ENCODE data around the gene PLD3.
"Not testable (repeated sequence)": the region's sequence is repeated elsewhere in the genome, so short reads cannot be mapped to it uniquely, and the experiment has no call there.

The PLD3 gene

DNA sequence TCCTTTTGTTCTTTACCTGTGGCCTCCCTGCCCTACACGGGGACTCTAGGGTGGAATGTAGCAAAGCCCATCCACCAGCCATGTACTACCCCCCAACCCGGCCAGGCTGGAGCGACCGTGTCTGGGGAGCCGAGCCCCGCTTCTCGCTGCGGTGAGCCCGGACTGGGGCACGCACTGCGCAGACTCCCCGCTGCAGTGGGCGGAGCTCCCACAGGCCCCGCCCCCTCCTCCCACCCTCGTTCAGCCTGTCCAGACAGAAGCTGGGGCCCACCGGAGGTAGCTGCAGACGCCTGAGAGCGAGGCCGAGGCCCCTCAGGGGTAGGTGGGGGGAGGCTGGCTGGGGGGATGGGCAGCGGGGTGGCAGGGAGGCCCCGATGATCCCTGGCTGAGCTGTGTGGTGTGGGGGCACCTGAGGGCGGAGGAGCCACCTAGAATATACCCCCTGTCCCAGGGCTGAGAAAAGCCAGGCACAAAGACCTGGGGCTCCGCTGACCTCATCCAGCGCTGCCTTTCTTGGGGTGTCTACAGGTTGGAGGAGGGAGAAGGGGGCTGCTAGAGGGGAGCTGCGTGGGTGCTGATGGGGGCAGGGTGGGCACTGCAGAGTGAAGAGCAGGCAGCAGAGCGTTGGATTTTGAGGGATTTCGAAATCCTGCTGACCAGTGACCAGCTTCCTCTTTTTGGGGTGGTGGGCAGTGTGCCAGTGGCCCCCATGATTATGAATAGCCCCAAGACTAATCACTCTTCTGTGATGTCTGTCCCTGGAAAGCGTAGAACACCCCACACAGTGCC is 17.3 kb downstream of the PLD3 start:
- DNase-seq: peak; percentile 72

DNA sequence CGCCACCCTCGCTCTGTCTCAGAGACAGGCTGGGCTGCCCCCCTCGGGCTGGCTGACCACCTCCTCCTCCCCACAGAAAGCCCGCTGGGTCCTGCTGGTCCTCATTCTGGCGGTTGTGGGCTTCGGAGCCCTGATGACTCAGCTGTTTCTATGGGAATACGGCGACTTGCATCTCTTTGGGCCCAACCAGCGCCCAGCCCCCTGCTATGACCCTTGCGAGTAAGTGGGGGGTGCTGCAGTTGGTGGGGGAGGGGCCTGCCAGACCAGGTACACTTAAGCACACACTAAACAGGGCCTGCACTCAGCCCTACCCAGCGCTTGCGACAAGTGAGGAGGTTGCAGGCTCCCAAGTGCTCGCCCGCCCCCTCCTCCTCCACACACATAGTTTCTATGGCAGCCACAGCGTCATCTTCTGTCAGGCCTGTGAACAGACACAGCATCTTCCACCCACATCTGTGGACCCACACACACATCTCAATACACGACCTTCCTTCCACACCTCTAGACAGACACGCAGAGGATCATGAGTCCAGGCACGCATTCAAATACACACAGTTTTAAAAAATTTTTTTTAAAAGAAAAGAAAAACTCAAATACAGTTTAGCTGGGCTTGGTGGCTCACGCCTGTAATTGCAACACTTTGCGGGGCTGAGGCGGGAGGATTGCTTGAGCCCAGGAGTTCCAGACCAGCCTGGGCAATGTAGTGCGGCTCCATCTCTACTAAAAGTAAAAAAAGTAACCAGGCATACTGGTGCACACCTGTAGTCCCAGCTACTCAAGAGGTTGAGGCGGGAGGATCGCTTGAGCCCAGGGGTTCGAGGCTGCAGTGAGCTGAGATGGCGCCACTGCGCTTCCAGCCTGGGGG is 18.4 kb downstream of the PLD3 start:
- DNase-seq: peak; percentile 32

DNA sequence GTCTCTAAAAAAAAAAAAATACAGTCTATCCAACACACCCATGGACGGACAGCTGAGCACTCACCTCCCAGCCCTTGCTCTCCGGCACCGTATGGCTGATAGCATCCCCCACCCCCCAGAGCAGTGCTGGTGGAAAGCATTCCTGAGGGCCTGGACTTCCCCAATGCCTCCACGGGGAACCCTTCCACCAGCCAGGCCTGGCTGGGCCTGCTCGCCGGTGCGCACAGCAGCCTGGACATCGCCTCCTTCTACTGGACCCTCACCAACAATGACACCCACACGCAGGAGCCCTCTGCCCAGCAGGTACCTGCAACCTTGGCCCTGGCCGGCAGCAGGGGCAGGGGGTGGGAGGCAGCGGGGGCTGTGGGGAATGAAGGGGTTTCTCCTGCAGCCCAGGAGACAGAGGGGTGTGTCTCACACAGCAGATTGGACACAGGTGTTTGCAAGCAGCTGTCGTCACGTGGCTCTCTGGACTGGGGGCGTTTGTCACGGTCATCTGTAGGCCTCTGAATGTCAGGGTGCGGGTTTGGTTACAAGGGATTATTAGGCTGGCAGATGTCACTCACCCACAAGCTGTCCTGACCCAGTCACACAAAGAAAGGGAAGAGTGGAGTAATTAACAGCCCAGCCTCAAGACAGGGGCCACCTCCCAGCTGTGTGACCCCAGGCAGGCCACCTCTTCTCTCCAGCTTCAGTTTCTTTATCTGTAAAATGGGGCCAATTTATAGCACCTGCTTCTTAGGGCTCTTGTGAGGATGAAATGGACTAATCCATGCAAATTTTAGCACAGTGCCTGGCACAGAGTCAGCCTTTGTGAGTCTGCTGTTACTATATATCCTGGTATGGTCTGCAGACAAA is 19.3 kb downstream of the PLD3 start:
- no peak for DNase-seq

DNA sequence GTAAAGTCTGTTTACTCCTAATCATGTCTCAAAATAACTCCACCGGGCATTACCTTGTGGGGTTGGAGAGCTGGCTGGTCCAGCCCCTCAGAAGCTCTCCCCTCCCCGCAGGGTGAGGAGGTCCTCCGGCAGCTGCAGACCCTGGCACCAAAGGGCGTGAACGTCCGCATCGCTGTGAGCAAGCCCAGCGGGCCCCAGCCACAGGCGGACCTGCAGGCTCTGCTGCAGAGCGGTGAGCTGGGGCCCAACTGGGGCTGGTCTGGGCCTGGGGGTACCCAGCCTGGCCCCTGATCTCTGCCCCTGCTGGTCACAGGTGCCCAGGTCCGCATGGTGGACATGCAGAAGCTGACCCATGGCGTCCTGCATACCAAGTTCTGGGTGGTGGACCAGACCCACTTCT is 21.3 kb downstream of the PLD3 start:
- DNase-seq: no peak

DNA sequence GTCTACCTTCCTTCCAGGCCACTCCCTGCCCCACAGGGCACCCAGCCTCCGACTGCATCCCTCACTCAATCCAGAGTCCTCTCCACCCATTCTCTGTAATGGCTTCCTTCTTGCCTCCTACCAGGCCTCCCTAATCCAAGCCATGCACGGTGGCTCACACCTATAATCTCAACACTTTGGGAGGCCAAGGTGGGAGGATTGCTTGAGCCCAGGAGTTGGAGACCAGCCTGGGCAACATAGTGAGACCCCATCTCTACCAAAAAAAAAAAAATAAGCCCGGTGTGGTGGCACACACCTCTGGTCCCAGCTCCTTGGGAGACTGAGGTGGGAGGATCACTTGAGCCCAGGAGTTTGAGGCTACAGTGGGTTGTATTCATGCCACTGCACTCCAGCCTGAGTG is 21.8 kb downstream of the PLD3 start:
- not testable (repeated sequence) for DNase-seq

DNA sequence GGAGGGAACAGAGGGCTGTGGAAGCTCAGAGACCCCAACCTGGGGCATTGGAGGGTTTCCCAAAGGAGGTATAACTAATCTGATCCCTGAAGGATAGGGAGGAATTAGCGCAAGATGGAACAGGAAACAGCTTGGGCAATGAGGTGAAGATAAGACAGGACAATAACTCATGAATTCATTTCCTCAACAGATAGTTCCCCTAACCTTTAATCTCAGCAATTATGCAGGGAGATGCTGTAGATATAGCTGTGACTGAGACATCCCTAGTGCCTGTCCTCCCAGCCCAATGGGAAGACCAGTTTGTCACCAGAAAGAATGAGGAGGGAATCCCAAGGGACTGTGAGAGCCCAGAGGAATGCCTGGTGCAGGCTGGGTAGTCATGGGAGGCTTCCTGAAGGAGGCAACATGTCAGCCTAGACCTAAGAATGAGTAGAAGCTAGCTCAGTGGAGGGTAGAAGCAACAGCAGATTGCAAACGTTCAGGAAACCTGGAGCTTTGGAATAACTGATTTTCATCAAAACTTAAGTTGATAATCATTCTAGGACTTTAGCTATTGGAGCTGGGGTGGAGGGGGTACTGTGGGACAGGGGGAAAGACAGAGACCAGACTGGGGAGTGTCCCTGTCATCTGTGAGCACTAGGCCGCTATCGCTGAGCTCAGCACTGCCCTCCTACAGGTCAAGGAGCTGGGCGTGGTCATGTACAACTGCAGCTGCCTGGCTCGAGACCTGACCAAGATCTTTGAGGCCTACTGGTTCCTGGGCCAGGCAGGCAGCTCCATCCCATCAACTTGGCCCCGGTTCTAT is 22.7 kb downstream of the PLD3 start:
- DNase-seq: no peak

DNA sequence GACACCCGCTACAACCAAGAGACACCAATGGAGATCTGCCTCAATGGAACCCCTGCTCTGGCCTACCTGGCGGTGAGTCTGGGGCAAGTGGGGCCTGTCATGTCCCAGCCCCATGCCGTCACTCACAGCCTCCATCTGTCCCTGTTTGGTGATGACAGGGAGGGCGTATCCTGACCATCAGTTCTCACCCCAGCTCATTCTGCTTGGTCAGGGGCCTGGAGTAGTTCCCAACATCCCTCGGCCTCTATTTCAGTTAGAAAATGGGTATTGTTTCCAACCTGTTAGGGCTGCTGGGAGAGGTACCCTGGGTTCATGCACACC is 23.3 kb downstream of the PLD3 start:
- no peak for DNase-seq

DNA sequence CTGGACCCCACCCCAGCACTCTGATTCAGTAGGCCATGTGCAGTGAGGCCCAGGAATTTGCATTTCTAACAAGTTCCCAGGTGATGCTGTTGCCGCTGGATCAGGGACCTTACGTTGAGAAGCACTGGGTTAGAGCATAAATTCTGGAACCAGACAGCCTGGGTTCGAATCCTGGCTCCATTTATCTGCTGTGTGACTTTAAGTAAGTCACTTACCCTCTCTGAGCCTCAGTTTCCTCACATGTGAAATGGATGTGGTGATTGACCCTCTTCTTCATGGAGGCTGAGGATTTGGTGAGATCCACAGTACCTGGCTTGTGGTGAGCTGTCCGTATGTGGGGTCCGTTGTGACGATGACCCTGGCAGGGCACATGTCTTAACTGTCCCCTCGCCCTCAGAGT is 25.6 kb downstream of the PLD3 start:
- DNase-seq: no peak

DNA sequence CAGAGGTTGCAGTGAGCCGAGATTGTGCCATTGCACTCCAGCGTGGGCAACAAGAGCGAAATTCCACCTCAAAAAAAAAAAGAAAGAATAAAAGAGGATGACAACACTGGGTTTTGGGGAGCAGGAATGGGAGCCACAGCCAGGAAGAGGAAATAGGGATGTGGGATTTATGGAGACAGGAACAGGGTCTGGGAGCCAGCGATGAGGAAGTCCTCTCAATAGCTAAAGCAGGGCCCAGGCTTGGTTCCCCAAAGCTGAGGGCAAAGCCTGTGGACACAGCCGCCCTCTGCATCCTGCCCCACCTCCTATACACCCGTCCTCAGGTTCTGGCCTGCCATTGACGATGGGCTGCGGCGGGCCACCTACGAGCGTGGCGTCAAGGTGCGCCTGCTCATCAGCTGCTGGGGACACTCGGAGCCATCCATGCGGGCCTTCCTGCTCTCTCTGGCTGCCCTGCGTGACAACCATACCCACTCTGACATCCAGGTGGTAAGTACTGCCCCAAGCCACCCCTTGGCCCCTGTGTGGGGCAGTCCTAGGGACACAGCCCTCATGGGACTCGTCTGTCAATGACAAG is 27.9 kb downstream of the PLD3 start:
- no peak for DNase-seq

DNA sequence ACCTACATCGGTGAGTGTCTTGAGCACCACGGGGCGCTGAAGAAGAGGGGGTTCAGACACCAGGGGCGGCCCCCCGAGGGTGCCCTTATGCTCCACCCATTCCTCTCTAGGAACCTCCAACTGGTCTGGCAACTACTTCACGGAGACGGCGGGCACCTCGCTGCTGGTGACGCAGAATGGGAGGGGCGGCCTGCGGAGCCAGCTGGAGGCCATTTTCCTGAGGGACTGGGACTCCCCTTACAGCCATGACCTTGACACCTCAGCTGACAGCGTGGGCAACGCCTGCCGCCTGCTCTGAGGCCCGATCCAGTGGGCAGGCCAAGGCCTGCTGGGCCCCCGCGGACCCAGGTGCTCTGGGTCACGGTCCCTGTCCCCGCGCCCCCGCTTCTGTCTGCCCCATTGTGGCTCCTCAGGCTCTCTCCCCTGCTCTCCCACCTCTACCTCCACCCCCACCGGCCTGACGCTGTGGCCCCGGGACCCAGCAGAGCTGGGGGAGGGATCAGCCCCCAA is 29.4 kb downstream of the PLD3 start:
- no peak for DNase-seq

DNA sequence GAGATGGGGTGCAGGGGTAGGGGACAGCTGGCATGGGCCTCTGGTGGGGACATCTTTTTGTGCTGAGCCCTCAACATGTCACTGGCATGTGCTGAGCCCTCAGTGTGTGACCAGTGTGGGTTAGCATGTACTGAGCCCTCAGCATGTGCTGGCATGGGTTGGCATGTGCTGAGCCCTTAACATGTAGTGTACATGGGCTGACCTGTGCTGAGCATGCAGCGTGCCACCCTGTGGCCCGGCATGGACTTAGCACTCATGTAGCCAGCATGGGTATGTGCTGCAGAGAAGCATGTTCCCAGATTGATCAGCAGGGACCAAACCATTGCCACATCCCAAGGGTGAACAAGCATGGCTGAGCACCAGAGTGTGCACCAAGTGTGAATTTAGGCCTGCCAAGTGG is 30.0 kb downstream of the PLD3 start:
- DNase-seq: no peak

DNA sequence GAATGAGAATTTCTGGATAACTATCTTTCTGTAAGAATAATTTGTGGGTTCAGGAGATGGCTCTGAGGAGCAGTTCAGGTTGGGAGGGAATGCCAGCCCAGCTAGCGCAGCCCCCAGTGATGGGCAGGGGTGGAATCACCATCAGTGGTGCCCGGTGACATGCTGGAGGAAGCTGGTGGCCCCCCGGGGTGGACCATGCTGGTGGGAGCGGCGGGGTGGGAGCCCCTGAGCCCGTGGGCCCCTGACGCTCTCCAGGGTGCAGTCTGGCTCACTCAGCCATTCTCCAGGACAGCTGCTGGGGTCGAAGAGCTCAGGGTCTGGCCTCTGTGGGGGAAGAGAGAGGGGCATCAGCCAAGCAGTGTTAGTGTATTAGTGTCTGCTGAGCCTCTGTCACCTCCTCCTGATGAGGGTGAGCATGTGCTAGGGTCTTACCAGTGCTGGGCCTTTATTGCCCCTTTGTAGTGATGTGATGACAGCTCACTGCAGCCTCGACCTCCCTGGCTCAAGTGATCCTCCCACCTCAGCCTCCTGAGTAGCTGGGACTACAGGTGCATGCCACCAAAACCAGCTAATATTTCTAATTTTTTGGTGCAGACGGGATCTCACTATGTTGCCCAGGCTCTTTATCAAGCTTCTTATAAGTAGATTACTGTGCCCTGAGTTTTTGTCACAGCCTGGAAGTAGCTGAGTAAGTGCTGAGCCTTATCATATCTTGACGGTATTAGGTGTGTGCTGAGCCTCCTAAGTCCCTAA is 31.1 kb downstream of the PLD3 start:
- no peak for DNase-seq

DNA sequence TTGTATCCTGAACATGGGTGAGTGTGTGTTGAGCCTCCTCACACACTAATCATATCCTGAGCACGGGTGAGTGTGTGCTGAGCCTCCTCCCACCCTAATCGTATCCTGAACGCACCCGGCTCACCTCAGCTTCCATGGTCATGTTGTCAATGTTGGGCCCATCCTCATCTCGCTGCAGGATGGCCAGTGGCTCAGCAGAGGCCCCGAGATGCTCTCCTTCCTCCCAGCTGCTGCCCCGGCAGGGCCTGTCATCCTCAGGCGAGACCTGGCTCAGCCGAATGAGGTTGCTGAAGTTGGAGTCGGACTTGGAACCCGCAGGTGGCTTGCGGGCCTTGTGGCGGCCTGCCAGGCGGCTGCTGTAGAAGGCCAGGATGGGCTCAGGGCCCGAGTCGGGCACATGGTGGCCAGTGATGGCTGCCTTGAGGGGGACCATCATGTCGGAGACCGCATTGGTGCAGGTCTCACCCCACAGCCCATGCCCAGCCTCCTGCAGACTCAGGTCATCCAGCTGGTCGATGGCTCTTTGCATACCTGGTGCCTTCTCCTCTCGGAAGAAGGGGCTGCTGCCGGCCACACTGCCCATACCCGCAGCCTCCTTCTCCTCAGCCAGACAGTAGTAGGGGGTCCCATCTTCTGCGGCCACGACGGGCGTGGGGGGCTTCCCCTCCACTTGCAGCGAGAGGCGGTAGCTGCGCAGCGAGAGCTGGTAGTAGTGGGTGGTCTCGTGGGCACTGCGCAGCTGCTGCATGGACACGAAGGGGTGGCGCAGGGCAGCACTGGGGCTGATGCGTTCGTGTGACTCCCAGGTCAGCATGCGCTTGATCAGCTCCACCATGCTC is 31.9 kb downstream of the PLD3 start:
- no peak for DNase-seq

DNA sequence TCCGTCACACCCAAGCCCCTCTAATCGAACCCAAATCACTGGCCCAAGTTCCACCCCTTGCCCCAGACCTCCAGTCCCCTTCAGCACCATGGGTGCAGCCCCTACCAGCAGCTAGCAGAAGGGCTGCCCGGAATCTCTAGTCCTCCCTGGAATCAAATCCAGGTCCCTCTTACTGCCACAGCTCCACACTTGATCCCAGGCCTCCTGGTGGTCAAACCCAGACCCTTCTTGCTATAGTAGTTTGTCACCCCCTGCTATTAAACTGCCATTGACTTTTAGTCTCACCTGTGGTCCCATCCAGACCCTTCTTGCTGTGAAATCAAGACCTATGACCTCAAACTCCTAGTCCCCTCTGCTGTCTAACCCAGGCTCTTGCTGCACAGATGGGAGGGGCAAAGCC is 32.8 kb downstream of the PLD3 start:
- DNase-seq: no peak

DNA sequence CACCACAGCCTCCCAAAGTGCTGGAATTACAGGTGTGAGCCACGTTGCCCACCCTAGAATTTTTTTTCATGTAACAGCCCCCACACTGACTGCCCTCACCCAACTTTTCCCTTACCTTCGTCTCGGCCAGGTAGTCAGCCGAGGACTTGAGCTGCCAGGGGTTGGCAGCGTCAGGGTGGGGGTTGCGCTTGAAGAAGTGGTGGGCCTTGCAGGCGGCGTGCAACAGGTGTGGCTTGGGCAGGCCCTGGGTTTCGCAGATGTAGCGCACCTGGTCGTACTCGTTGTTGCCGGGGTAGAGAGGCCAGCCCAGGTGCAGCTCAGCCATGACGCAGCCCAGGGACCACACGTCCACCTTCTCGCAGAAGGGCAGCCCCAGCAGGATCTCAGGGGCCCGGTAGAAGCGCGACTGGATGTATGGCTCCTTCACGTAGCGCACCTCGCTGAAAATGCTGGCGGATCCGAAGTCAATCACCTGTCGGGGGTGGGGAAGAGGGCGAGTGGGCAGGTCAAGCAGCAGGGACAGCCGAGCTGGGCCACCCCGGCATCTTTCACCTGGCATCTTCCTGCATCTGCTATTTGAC is 35.3 kb downstream of the PLD3 start:
- DNase-seq: no peak

DNA sequence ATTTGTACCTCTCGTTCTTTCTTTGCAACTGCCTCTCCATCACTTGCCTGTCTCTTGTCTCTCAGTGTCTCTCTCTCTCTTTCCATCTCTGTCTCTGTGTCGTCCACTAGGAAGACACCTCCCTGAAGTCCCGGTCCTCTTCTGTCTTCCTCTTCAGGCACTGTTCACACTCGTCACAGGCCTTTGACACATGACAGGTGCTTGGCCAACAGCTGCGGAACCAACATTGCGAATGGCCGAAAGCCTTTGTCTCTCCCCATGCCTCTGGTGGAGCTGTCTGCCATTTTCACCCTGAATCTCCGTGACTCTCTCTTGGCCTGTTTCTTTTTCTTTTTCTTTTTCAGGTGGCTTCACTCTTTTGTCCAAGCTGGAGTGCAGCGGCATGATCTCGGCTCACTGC is 38.7 kb downstream of the PLD3 start:
- DNase-seq: no peak

DNA sequence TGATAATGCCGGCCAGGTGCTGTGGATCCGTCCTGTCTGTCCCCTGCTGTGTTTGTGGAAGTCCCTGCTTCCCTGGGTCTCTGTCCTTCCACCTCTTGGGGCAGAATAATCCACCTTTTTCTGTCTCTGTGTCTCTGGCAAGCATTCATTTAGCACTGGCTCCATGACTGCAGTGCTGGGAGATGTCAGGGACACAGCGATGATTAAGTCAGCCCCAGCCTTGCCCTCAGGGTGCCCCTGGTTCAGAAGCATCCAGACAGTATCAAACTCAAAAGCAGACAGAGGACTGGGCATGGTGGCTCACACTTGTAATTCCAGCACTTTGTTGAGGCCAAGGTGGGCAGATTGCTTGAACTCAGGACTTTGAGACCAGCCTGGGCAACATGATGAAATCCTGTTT is 40.0 kb downstream of the PLD3 start:
- no peak for DNase-seq

DNA sequence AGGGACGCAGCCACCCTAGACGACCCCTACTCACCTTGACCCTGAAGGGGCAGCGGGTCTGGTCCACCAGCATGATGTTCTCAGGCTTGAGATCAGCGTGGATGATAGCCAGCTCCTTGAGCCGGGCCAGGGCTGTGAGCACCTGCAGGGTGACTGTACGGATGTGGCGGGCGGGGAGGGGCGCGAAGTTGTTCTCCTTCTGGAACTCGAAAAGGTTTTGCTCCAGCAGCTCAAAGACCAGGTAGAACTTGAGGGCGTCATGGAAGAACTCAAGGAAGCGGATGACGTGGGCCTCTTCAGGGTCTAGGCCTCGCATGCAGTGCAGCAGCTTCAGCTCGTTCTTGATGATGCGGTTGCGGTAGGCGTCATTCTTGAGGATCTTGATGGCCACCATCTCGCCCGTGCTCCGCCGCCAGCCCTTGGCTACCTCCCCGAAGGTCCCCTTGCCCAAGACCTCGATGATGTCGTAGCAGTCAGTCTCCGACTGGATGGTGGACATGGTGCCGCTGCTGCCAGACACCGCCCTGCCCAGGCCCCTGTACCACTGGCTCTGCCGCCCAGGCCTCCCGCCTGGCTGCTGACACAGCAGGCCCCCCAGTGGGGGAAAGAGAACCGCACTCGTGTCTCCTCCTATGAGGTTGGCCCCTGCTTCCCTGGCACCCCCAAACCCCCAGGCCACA is 41.0 kb downstream of the PLD3 start:
- no peak for DNase-seq

Data from fibroblast of skin of scalp (primary cell).